Measurements from ENCODE around the gene RRP8. TPM values are rescaled to one million over a fixed set of nuclear protein-coding genes. Genes with fewer than 3 reads are reported as not detected.

The RRP8 gene
- total RNA-seq, 1 experiment from 2014 or later: 17.4 TPM

- Mint-ChIP-seq H3K9me3 (ENCODE audit: low read depth, unreplicated experiment) (no peaks in the 10 kb centered on the region), H3K4me1 (ENCODE audit: low read depth, unreplicated experiment) (no peaks in the 10 kb centered on the region), H3K27ac (ENCODE audit: unreplicated experiment) (no peak overlapping the region), H3K4me3 (ENCODE audit: low read depth, unreplicated experiment) (no peak overlapping the region), H3K36me3 (ENCODE audit: insufficient read depth, unreplicated experiment) (peaks cover 5% of the 10 kb centered on the region), H3K27me3 (ENCODE audit: unreplicated experiment) (peaks cover 44% of the 10 kb centered on the region)
- DNase-seq: no peak
- intact Hi-C loops (cut with micrococcal nuclease; ENCODE audit: unreplicated experiment): no loop called here
- CTCF ChIA-PET: no interaction called here
- no TSS peak for BruUV-seq (replicated peaks)
- no peak for TF ChIP-seq CTCF (IDR thresholded peaks at IDR 0.05; ENCODE audit: unreplicated experiment)
Observed at GRCh38 chr11:6629573-6629891, 26.1 kb upstream of the RRP8 start.

GRCh38 chr11:6628526-6628925, 25.1 kb upstream of the RRP8 start:
- Mint-ChIP-seq H3K4me1 (ENCODE audit: low read depth, unreplicated experiment) (no peaks in the 10 kb centered on the region), H3K27ac (ENCODE audit: unreplicated experiment) (no peak overlapping the region), H3K27me3 (ENCODE audit: unreplicated experiment) (peaks cover 52% of the 10 kb centered on the region), H3K36me3 (ENCODE audit: insufficient read depth, unreplicated experiment) (peaks cover 5% of the 10 kb centered on the region), H3K4me3 (ENCODE audit: low read depth, unreplicated experiment) (no peak overlapping the region), H3K9me3 (ENCODE audit: low read depth, unreplicated experiment) (no peaks in the 10 kb centered on the region)
- DNase-seq: no peak
- intact Hi-C loops (cut with micrococcal nuclease; ENCODE audit: unreplicated experiment): no loop called here
- BruUV-seq (replicated peaks): no TSS peak
- CTCF ChIA-PET: no interaction called here
- TF ChIP-seq CTCF (IDR thresholded peaks at IDR 0.05; ENCODE audit: unreplicated experiment): no peak

GRCh38 chr11:6627762-6628241, 24.4 kb upstream of the RRP8 start:
- no peaks in the 10 kb centered on the region for H3K4me1 Mint-ChIP-seq (ENCODE audit: low read depth, unreplicated experiment)
- CTCF ChIA-PET: interaction anchor here (0.6 kb wide), 1 partner anchor 21 kb away, joined by 3 read pairs; no protein-coding TSS in a partner anchor
- no TSS peak for BruUV-seq (replicated peaks)

GRCh38 chr11:6626971-6627761, 23.8 kb upstream of the RRP8 start:
- H3K4me1 Mint-ChIP-seq (ENCODE audit: low read depth, unreplicated experiment): no peaks in the 10 kb centered on the region
- intact Hi-C loops (cut with micrococcal nuclease; ENCODE audit: unreplicated experiment): no loop called here
- H3K36me3 Mint-ChIP-seq (ENCODE audit: insufficient read depth, unreplicated experiment): peaks cover 5% of the 10 kb centered on the region
- DNase-seq: no peak
- H3K27me3 Mint-ChIP-seq (ENCODE audit: unreplicated experiment): peaks cover 52% of the 10 kb centered on the region
- H3K4me3 Mint-ChIP-seq (ENCODE audit: low read depth, unreplicated experiment): no peak overlapping the region
- H3K27ac Mint-ChIP-seq (ENCODE audit: unreplicated experiment): no peak overlapping the region
- BruUV-seq (replicated peaks): no TSS peak
- CTCF ChIA-PET: interaction anchor here (0.6 kb wide), 2 partner anchors 20 to 45 kb away, joined by 3 read pairs; no protein-coding TSS in a partner anchor
- no peak for TF ChIP-seq CTCF (IDR thresholded peaks at IDR 0.05; ENCODE audit: unreplicated experiment)
- H3K9me3 Mint-ChIP-seq (ENCODE audit: low read depth, unreplicated experiment): no peaks in the 10 kb centered on the region

More at GRCh38 chr11:6627762-6628241, 24.4 kb upstream of the RRP8 start:
- Mint-ChIP-seq H3K27me3 (ENCODE audit: unreplicated experiment) (peaks cover 52% of the 10 kb centered on the region), H3K36me3 (ENCODE audit: insufficient read depth, unreplicated experiment) (peaks cover 5% of the 10 kb centered on the region), H3K27ac (ENCODE audit: unreplicated experiment) (no peak overlapping the region), H3K9me3 (ENCODE audit: low read depth, unreplicated experiment) (no peaks in the 10 kb centered on the region), H3K4me3 (ENCODE audit: low read depth, unreplicated experiment) (no peak overlapping the region)
- no peak for DNase-seq
- intact Hi-C loops (cut with micrococcal nuclease; ENCODE audit: unreplicated experiment): no loop called here
- no peak for TF ChIP-seq CTCF (IDR thresholded peaks at IDR 0.05; ENCODE audit: unreplicated experiment)

Data from Calu3 (cell line).